Lower lobe of right lung (tissue), 2 donors: ENCODE results near the gene MRPL27. TPM values are rescaled to one million over a fixed set of nuclear protein-coding genes. Genes with fewer than 3 reads are reported as not detected.

Experiments used
- ATAC-seq, 2 donors: fragments of 200-7000 bp; cut with Tn5 transposase; one replicate each; pipeline ENCODE4 v1.9.1; 2020 to 2022; ENCODE audit warnings: mild to moderate bottlenecking in 2 of 2, moderate library complexity in 2 of 2
- DNase-seq: peaks from one replicate; pipeline ENCODE4 v3.0.0-alpha.2; 2020
- H3K27ac ChIP-seq: fragments of 200-600 bp; one replicate; pipeline ENCODE4 v1.8.0; 2022
- H3K27me3 ChIP-seq: fragments of 200-600 bp; one replicate; pipeline ENCODE4 v1.8.0; 2022; ENCODE audit warnings: low read depth
- H3K36me3 ChIP-seq: fragments of 200-600 bp; one replicate; pipeline ENCODE4 v1.8.0; 2022; ENCODE audit warnings: mild to moderate bottlenecking
- H3K4me1 ChIP-seq: fragments of 200-600 bp; one replicate; pipeline ENCODE4 v1.8.0; 2022
- H3K4me3 ChIP-seq: fragments of 200-600 bp; one replicate; pipeline ENCODE4 v1.8.0; 2022; ENCODE audit warnings: mild to moderate bottlenecking
- H3K9me3 ChIP-seq: fragments of 200-600 bp; one replicate; pipeline ENCODE4 v1.8.0; 2022
- intact Hi-C: fragments of 100-400 bp; cut with DNase I; formaldehyde crosslinking; loops from one replicate; pipeline ENCODE4 v1.11.0; 2022
- total RNA-seq: library from RNA; stranded (reverse); fragmentation: NEBNext Ultra II Directional; extraction: Animal tissue kit (Norgen Biotek cat#: 25700); gene quantifications from one replicate; pipeline ENCODE4 v1.2.1, GENCODE V29; 2021
- TF ChIP-seq, protein P1 (sequence below): fragments of 200-600 bp; IDR thresholded peaks from one replicate; pipeline ENCODE4 v1.8.0; 2022; ENCODE audit warnings: antibody characterized with exemption, mild to moderate bottlenecking
- donor health status: DM: no; HTN: yes; CAD: no; lungs with severe emphysema.

MRPL27 gene
- total RNA-seq, 1 donor from 2014 or later = 43.9 TPM

DNA sequence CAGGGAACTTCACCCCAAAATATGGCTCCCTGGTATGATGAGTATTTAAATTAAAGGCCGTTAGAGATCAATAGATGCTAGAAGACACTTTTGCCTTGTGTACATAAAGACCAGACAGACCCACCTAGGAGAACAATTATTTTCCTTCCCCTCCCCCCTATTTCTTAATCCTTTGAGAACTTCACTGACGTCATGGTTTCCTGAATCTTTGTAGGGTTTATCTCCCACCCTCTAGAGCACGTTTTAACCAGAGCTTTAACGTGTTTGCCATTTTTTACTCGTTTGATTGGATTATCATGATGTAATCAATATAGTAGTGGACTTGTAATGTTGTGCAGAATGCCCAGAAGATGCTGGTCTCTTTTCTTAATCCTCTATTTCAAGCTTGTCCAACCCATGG lies 49.9 kb downstream of the MRPL27 start:
- TF ChIP-seq, protein P1, sequence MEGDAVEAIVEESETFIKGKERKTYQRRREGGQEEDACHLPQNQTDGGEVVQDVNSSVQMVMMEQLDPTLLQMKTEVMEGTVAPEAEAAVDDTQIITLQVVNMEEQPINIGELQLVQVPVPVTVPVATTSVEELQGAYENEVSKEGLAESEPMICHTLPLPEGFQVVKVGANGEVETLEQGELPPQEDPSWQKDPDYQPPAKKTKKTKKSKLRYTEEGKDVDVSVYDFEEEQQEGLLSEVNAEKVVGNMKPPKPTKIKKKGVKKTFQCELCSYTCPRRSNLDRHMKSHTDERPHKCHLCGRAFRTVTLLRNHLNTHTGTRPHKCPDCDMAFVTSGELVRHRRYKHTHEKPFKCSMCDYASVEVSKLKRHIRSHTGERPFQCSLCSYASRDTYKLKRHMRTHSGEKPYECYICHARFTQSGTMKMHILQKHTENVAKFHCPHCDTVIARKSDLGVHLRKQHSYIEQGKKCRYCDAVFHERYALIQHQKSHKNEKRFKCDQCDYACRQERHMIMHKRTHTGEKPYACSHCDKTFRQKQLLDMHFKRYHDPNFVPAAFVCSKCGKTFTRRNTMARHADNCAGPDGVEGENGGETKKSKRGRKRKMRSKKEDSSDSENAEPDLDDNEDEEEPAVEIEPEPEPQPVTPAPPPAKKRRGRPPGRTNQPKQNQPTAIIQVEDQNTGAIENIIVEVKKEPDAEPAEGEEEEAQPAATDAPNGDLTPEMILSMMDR = no peak
- Histone ChIP-seq H3K27ac (no peak overlapping the region), H3K36me3 (no peaks in the 10 kb centered on the region), H3K27me3 (no peaks in the 10 kb centered on the region), H3K4me1 (no peaks in the 10 kb centered on the region), H3K4me3 (no peak overlapping the region), H3K9me3 (no peaks in the 10 kb centered on the region)
- ATAC-seq (no peak), DNase-seq (no peak)
- intact Hi-C loops = no loop called here

- Histone ChIP-seq H3K36me3 (no peaks in the 10 kb centered on the region), H3K9me3 (no peaks in the 10 kb centered on the region), H3K4me1 (no peaks in the 10 kb centered on the region), H3K27me3 (no peaks in the 10 kb centered on the region), H3K4me3 (no peak overlapping the region), H3K27ac (no peak overlapping the region)
- DNase-seq = no peak
- intact Hi-C loops = no loop called here
- TF ChIP-seq, protein P1 = no peak
- no peak for ATAC-seq
These were observed 50.7 kb downstream of the MRPL27 start for GRCh38 chr17:50322271-50322670.

GRCh38 chr17:50319306-50320004 lies 53.5 kb downstream of the MRPL27 start:
- no peak overlapping the region for H3K4me3 ChIP-seq
- DNase-seq = no peak
- H3K27ac ChIP-seq = no peak overlapping the region
- TF ChIP-seq, protein P1 = no peak
- no peaks in the 10 kb centered on the region for H3K36me3 ChIP-seq
- intact Hi-C loops = no loop called here
- H3K4me1 ChIP-seq = no peaks in the 10 kb centered on the region
- no peak for ATAC-seq
- H3K27me3 ChIP-seq = no peaks in the 10 kb centered on the region
- H3K9me3 ChIP-seq = no peaks in the 10 kb centered on the region

DNA sequence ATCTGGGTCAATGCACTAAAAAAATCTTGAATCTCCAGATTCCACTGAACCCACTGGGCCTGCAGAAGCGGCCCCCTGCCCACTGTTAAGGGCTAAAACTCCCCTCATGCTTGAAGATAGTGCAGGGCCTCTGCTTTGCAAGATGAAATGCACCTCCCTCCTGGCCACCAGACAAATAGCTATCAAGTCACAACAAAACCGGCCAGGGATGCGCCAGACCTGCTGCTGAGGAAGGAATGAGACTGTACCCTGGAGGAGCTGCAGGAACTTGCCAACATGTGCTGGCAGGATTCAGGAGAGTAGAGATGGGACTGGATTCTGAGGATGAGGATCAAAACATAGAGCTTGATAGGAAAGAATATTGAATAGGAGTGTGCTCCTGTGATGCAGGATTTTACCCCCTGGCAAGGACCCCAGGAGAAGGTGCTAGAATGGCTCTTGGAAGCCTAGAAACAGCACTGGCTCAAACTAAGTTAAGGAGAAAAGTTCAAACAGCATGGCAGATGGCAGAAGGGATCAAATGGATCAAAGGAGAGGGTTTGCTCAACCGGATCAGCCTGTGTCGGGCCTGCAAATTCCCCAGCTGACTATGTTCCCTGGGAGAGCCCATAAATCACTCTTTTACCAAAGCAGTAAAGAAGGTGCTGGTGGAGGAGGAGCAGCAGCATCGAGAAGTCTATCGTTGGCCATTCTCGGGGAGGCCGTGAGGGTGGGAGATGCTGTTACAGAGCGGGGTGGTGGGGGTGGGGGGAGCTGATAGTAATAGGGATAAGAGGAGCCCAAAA lies 54.3 kb downstream of the MRPL27 start:
- no peak overlapping the region for H3K27ac ChIP-seq

More for the DNA sequence above, 54.3 kb downstream of the MRPL27 start:
- no peaks in the 10 kb centered on the region for H3K27me3 ChIP-seq
- intact Hi-C loops = no loop called here
- H3K36me3 ChIP-seq = no peaks in the 10 kb centered on the region
- no peaks in the 10 kb centered on the region for H3K9me3 ChIP-seq
- no peak overlapping the region for H3K4me3 ChIP-seq
- DNase-seq (no peak), ATAC-seq (no peak)
- TF ChIP-seq, protein P1 = no peak
- H3K4me1 ChIP-seq = no peaks in the 10 kb centered on the region

Other genes with a start within 250 kb of the MRPL27 start
- 9.2 TPM for gene SAMD14, start 243.0 kb downstream of the MRPL27 start, total RNA-seq
- gene PPP1R9B, start 222.5 kb downstream of the MRPL27 start, total RNA-seq = 92.6 TPM
- gene SGCA, start 207.2 kb downstream of the MRPL27 start, total RNA-seq = 9.1 TPM
- gene COL1A1, start 171.6 kb downstream of the MRPL27 start, total RNA-seq = 142 TPM
- gene TMEM92, start 98.7 kb downstream of the MRPL27 start, total RNA-seq = 9.2 TPM
- 19.3 TPM for gene XYLT2, start 27.1 kb downstream of the MRPL27 start, total RNA-seq
- gene EME1, start within 50 bp of the MRPL27 start, total RNA-seq = 1.8 TPM
- 55.5 TPM for gene LRRC59, start 24.3 kb upstream of the MRPL27 start, total RNA-seq
- gene ACSF2, start 53.0 kb upstream of the MRPL27 start, total RNA-seq = 70.4 TPM
- not detected for gene CHAD, start 95.7 kb upstream of the MRPL27 start, total RNA-seq
- 29.2 TPM for gene RSAD1, start 105.7 kb upstream of the MRPL27 start, total RNA-seq
- gene MYCBPAP, start 135.3 kb upstream of the MRPL27 start, total RNA-seq = 3.8 TPM
- gene EPN3, start 159.6 kb upstream of the MRPL27 start, total RNA-seq = 1.5 TPM
- 29.7 TPM for gene SPATA20, start 174.0 kb upstream of the MRPL27 start, total RNA-seq
- 0.21 TPM for gene CACNA1G, start 187.5 kb upstream of the MRPL27 start, total RNA-seq